ENCODE measurements around the gene NPIPA8.
"Not testable (repeated sequence)": the region's sequence is repeated elsewhere in the genome, so short reads cannot be mapped to it uniquely, and the experiment has no call there.

The NPIPA8 gene

GRCh38 chr16:18336636-18337035, at the start of gene NPIPA8:
NPIPA8 (minus strand) TSS chr16:18336736; CDS start chr16:18332662, 4,074 bp downstream.
- not testable (repeated sequence) for DNase-seq (ENCODE audit: low read depth)

- not testable (repeated sequence) for DNase-seq (ENCODE audit: low read depth)
Observed at GRCh38 chr16:18385285-18385684, 48.7 kb upstream of the NPIPA8 start.

- DNase-seq (ENCODE audit: low read depth): not testable (repeated sequence)
Observed at GRCh38 chr16:18384869-18385268, 48.3 kb upstream of the NPIPA8 start.

- DNase-seq (ENCODE audit: low read depth): not testable (repeated sequence)
Observed at GRCh38 chr16:18384098-18384636, 47.6 kb upstream of the NPIPA8 start.

- DNase-seq (ENCODE audit: low read depth): not testable (repeated sequence)
Observed at GRCh38 chr16:18382696-18383095, 46.2 kb upstream of the NPIPA8 start.

- not testable (repeated sequence) for DNase-seq (ENCODE audit: low read depth)
Observed at GRCh38 chr16:18347742-18348141, 11.2 kb upstream of the NPIPA8 start.

GRCh38 chr16:18346993-18347392, 10.5 kb upstream of the NPIPA8 start:
- DNase-seq (ENCODE audit: low read depth): not testable (repeated sequence)

- DNase-seq (ENCODE audit: low read depth): not testable (repeated sequence)
Observed at GRCh38 chr16:18344634-18345033, 8.1 kb upstream of the NPIPA8 start.

- not testable (repeated sequence) for DNase-seq (ENCODE audit: low read depth)
Observed at GRCh38 chr16:18341986-18342385, 5.5 kb upstream of the NPIPA8 start.

- DNase-seq (ENCODE audit: low read depth): not testable (repeated sequence)
Observed at GRCh38 chr16:18341417-18341960, 5.0 kb upstream of the NPIPA8 start.

- DNase-seq (ENCODE audit: low read depth): not testable (repeated sequence)
Observed at GRCh38 chr16:18339210-18339609, 2.7 kb upstream of the NPIPA8 start.

- not testable (repeated sequence) for DNase-seq (ENCODE audit: low read depth)
Observed at GRCh38 chr16:18311811-18312210, 24.7 kb downstream of the NPIPA8 start.

- not testable (repeated sequence) for DNase-seq (ENCODE audit: low read depth)
Observed at GRCh38 chr16:18309159-18309558, 27.4 kb downstream of the NPIPA8 start.

- not testable (repeated sequence) for DNase-seq (ENCODE audit: low read depth)
Observed at GRCh38 chr16:18307241-18307640, 29.3 kb downstream of the NPIPA8 start.

GRCh38 chr16:18306066-18306465, 30.5 kb downstream of the NPIPA8 start:
- not testable (repeated sequence) for DNase-seq (ENCODE audit: low read depth)

GRCh38 chr16:18303059-18303706, 33.4 kb downstream of the NPIPA8 start:
- DNase-seq (ENCODE audit: low read depth): not testable (repeated sequence)

- not testable (repeated sequence) for DNase-seq (ENCODE audit: low read depth)
Observed at GRCh38 chr16:18297714-18298113, 38.8 kb downstream of the NPIPA8 start.

GRCh38 chr16:18296931-18297330, 39.6 kb downstream of the NPIPA8 start:
- DNase-seq (ENCODE audit: low read depth): not testable (repeated sequence)

GRCh38 chr16:18294371-18294770, 42.2 kb downstream of the NPIPA8 start:
- DNase-seq (ENCODE audit: low read depth): not testable (repeated sequence)

GRCh38 chr16:18293337-18293956, 43.1 kb downstream of the NPIPA8 start:
- not testable (repeated sequence) for DNase-seq (ENCODE audit: low read depth)

- not testable (repeated sequence) for DNase-seq (ENCODE audit: low read depth)
Observed at GRCh38 chr16:18290959-18291358, 45.6 kb downstream of the NPIPA8 start.

GRCh38 chr16:18286342-18286741, 50.2 kb downstream of the NPIPA8 start:
- DNase-seq (ENCODE audit: low read depth): not testable (repeated sequence)

GRCh38 chr16:18280319-18280718, 56.2 kb downstream of the NPIPA8 start:
- not testable (repeated sequence) for DNase-seq (ENCODE audit: low read depth)
